Measurements from ENCODE around the gene JUND.

GRCh38 chr19:18329035-18329376 is 47.6 kb upstream of the JUND start:
- TF ChIP-seq CTCF (conservative IDR thresholded peaks at IDR 0.05; ENCODE audit: low read depth, low read length) (no peak), EZH2 (IDR thresholded peaks at IDR 0.05; ENCODE audit: low read length, unreplicated experiment) (no peak), EZH2phosphoT487 (IDR thresholded peaks at IDR 0.05; ENCODE audit: borderline replicate concordance, low read length) (no peak)

All from PC-3 (cell line).